ENCODE measurements around the gene CKAP2. TPM values are rescaled to one million over a fixed set of nuclear protein-coding genes. Genes with fewer than 3 reads are reported as not detected.

The CKAP2 gene
- total and polyA plus RNA-seq, 2 of the 8 experiments (the other 6 are each of a cell fraction or from before 2014, with no cell fraction given), result 8.3 to 70.7 TPM

DNA sequence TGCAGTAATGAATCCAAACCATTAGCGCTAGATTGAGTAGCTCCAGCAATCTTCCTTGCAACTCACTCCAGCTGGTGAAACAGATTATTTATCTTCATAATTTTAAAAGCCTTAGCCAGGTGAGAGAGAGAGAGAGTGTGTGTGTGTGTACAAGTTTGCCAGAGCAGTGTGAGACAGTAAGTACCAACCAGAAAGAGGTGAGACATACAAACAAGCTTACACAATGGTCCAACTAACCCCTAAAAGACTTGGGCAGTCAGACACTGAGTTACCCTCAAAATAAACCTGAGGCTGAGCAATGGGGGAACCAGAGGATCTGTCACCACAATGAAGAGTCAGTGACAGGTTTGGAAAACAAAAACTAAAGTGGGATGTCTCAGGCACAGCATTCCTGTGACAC, 41.2 kb upstream of the CKAP2 start:
- Histone ChIP-seq H3K4me3 (ENCODE audit: extremely low read depth in 1 of 4, insufficient read depth in 2 of 4, low read depth in 3 of 4, low read length in 4 of 4) (no peak overlapping the region), H3K9me3 (ENCODE audit: insufficient read depth in 2 of 2, low read depth in 1 of 2, low read length in 1 of 2) (no peaks in the 10 kb centered on the region), H2BK15ac (ENCODE audit: low read length) (no peak overlapping the region), H2BK20ac (ENCODE audit: low read length) (no peak overlapping the region), H2BK120ac (replicated peaks; ENCODE audit: low read depth, low read length) (no peak overlapping the region), H2BK5ac (ENCODE audit: low read depth, low read length) (no peak overlapping the region), H3K79me2 (ENCODE audit: control insufficient read depth in 1 of 2, insufficient read depth in 2 of 2, low read length in 2 of 2) (no peaks in the 10 kb centered on the region), H3K4ac (replicated peaks; ENCODE audit: insufficient read length, low read depth, low read length) (no peak overlapping the region), H3K18ac (ENCODE audit: extremely low read depth, low read length) (no peak overlapping the region), H4K5ac (ENCODE audit: insufficient read length, low read depth, low read length) (no peak overlapping the region), H4K91ac (replicated peaks; ENCODE audit: insufficient read length, low read length) (no peak overlapping the region), H3K14ac (ENCODE audit: insufficient read length) (no peak overlapping the region), H2AFZ (ENCODE audit: low read length) (no peak overlapping the region), H4K20me1 (replicated peaks in 1 of 2; ENCODE audit: control insufficient read depth in 1 of 2, insufficient read depth in 2 of 2, low read length in 2 of 2) (no peaks in the 10 kb centered on the region), H3K9ac (replicated peaks in 1 of 4; ENCODE audit: extremely low read depth in 1 of 4, low read depth in 3 of 4, low read length in 3 of 4) (no peak overlapping the region), H3K27ac (ENCODE audit: low read depth, low read length) (no peak overlapping the region), H3K4me1 (replicated peaks in 1 of 4; ENCODE audit: control insufficient read depth in 3 of 4, insufficient read depth in 4 of 4, low read length in 3 of 4) (no peaks in the 10 kb centered on the region), H2AK5ac (ENCODE audit: low read depth, low read length) (no peak overlapping the region), H3K79me1 (ENCODE audit: low read depth, low read length) (no peaks in the 10 kb centered on the region), H3K4me2 (ENCODE audit: insufficient read depth in 1 of 2, low read depth in 2 of 2, low read length in 2 of 2) (no peak overlapping the region), H3K23ac (ENCODE audit: insufficient read length) (no peak overlapping the region), H3K27me3 (replicated peaks in 1 of 4; ENCODE audit: control insufficient read depth in 3 of 4, extremely low read depth in 1 of 4, insufficient read depth in 3 of 4, low read length in 3 of 4) (no peaks in the 10 kb centered on the region), H3K36me3 (ENCODE audit: control insufficient read depth in 2 of 4, insufficient read depth in 4 of 4, low read length in 3 of 4) (peaks cover 0 to 15% (median 4%) of the 10 kb centered on the region in 4 experiments; a peak in 4 of 8 replicates), H3K23me2 (ENCODE audit: low read depth, low read length) (no peaks in the 10 kb centered on the region; the same call in 1 of the 2 replicates), H4K8ac (ENCODE audit: extremely low read depth, insufficient read depth, low read length) (no peak overlapping the region), H3K56ac (replicated peaks; ENCODE audit: insufficient read length, low read depth, low read length) (no peak overlapping the region), H2BK12ac (ENCODE audit: low read depth, low read length) (no peak overlapping the region)
- WGBS, 2 experiments (ENCODE audit: extremely low coverage in 1 of 2, insufficient coverage in 1 of 2, insufficient read length in 1 of 2, insufficient replicate concordance in 2 of 2, low coverage in 1 of 2, low lambda C conversion rate in 2 of 2, missing lambda C conversion rate in 1 of 2), result 93% methylated on average over 1 of the region's 1 CpG; no CpG with 5 or more reads in 1 of the 2 experiments
- ChIA-PET CTCF (ENCODE audit: partially characterized antibody) (no interaction called here), POLR2A (ENCODE audit: partially characterized antibody) (interaction anchor here (0.5 kb wide), 1 partner anchor 57 kb away, joined by 4 read pairs; no protein-coding TSS in a partner anchor)
- FAIRE-seq (no peak), DNase-seq (ENCODE audit: low read depth in 1 of 2, low spot score in 2 of 2) (no peak)
- TF ChIP-seq HDAC2 (IDR thresholded peaks at IDR 0.05; ENCODE audit: borderline replicate concordance in 1 of 2, low read depth in 2 of 2, low read length in 2 of 2) (no peak), SP2 (IDR thresholded peaks at IDR 0.05; ENCODE audit: low read length) (no peak), RBBP5 (IDR thresholded peaks at IDR 0.05; ENCODE audit: borderline replicate concordance, low read depth, low read length) (no peak), HDAC6 (IDR thresholded peaks at IDR 0.05; ENCODE audit: low read depth, low read length) (no peak), SAP30 (IDR thresholded peaks at IDR 0.05; ENCODE audit: insufficient read depth, insufficient replicate concordance, low read length) (no peak)

Data from H1 (cell line).